Loucy (cell line): ENCODE data around the gene PRXL2B.

Experiments used
- H2AFZ ChIP-seq: fragments of 200-600 bp; sonication (generic); 2 replicates; pipeline ENCODE4 v1.6.0; 2016; ENCODE audit warnings: antibody characterized with exemption, mild to moderate bottlenecking, low read length, moderate library complexity
- H3F3A ChIP-seq: fragments of 200-600 bp; 2 replicates; pipeline ENCODE4 v1.6.0; 2016; ENCODE audit warnings: antibody characterized with exemption, low read depth, mild to moderate bottlenecking
- H3K27me3 ChIP-seq: fragments of 200-600 bp; sonication (generic); 2 replicates; pipeline ENCODE4 v1.6.1; 2014; ENCODE audit warnings: low read length, mild to moderate bottlenecking; ENCODE audit not compliant: insufficient read depth, poor library complexity, severe bottlenecking
- H3K36me3 ChIP-seq: fragments of 200-600 bp; sonication (generic); 2 replicates; pipeline ENCODE4 v1.6.1; 2016; ENCODE audit warnings: low read length; ENCODE audit not compliant: insufficient read depth
- H3K4me1 ChIP-seq: fragments of 200-600 bp; sonication (generic); 2 replicates; pipeline ENCODE4 v1.5.1; 2014; ENCODE audit warnings: low read length, mild to moderate bottlenecking; ENCODE audit not compliant: insufficient read depth, poor library complexity, severe bottlenecking
- H3K4me2 ChIP-seq: fragments of 200-600 bp; sonication (generic); 2 replicates; pipeline ENCODE4 v1.6.0; 2014; ENCODE audit warnings: antibody characterized with exemption, low read length, low read depth, mild to moderate bottlenecking; ENCODE audit not compliant: poor library complexity, severe bottlenecking
- H3K4me3 ChIP-seq: fragments of 200-600 bp; sonication (generic); 2 replicates; pipeline ENCODE4 v1.5.1; 2014; ENCODE audit warnings: low read length, mild to moderate bottlenecking, mixed read lengths; ENCODE audit not compliant: poor library complexity, severe bottlenecking
- H3K79me2 ChIP-seq: fragments of 200-600 bp; sonication (generic); 2 replicates; pipeline ENCODE4 v1.6.1; 2014; ENCODE audit warnings: low read length; ENCODE audit not compliant: insufficient read depth
- H3K9ac ChIP-seq: fragments of 200-600 bp; sonication (generic); 2 replicates; pipeline ENCODE4 v1.6.0; 2014; ENCODE audit warnings: mild to moderate bottlenecking, low read depth, low read length, moderate library complexity; ENCODE audit not compliant: poor library complexity, severe bottlenecking
- H3K9me2 ChIP-seq: fragments of 200-600 bp; sonication (generic); replicated peaks from 2 replicates; pipeline ENCODE4 v1.6.1; 2016; ENCODE audit warnings: low read depth, low read length, mixed read lengths
- H3K9me3 ChIP-seq: fragments of 200-600 bp; sonication (generic); 2 replicates; pipeline ENCODE4 v1.6.1; 2014; ENCODE audit warnings: mild to moderate bottlenecking, antibody characterized with exemption, low read length, low read depth; ENCODE audit not compliant: insufficient read depth
- H4K20me1 ChIP-seq: fragments of 200-600 bp; sonication (generic); 2 replicates; pipeline ENCODE4 v1.6.0; 2014; ENCODE audit warnings: antibody characterized with exemption, low read length, mild to moderate bottlenecking; ENCODE audit not compliant: insufficient read depth, poor library complexity, severe bottlenecking
- EZH2phosphoT487 ChIP-seq: fragments of 200-600 bp; IDR thresholded peaks from 2 replicates; pipeline ENCODE4 v1.6.1; 2018; ENCODE audit warnings: antibody characterized with exemption, mild to moderate bottlenecking, moderate library complexity, borderline replicate concordance
- TF ChIP-seq, protein P1 (sequence below): fragments of 200-600 bp; sonication (generic); conservative IDR thresholded peaks from 2 replicates; pipeline ENCODE4 v1.5.1; 2014; ENCODE audit warnings: mild to moderate bottlenecking, antibody characterized with exemption, low read length

Gene PRXL2B

DNA sequence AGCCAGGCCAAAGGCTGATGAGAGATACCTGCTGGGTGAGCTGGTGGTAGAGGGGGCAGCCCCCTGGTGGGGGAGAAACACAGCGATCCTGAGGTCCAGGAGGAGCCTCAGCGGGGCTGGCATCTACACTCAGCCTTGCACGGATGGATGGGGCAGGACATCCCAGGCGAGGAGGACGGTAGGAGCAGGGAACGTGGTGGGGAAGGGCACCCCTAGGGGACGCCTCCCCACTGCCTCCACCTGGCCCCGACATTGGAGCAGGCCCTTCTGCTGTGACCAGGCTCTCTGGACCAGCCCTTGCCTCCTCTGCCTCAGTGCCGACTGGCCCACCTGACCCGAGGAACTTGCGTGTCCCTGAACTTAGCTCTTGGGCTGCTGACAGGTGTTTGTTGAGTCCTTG is 52.6 kb downstream of the PRXL2B start:
- H3K4me1 ChIP-seq = peaks cover 8% of the 10 kb centered on the region
- no peaks in the 10 kb centered on the region for H3K36me3 ChIP-seq
- H3K9me3 ChIP-seq = peaks cover 9% of the 10 kb centered on the region
- no peak overlapping the region for H3K9ac ChIP-seq
- no peaks in the 10 kb centered on the region for H3K9me2 ChIP-seq
- no peaks in the 10 kb centered on the region for H3F3A ChIP-seq
- H3K4me3 ChIP-seq = no peak overlapping the region
- H3K4me2 ChIP-seq = no peak overlapping the region
- peaks cover 4% of the 10 kb centered on the region for H4K20me1 ChIP-seq
- H2AFZ ChIP-seq = no peak overlapping the region
- H3K27me3 ChIP-seq = no peaks in the 10 kb centered on the region
- TF ChIP-seq EZH2phosphoT487 = no peak
- TF ChIP-seq, protein P1, sequence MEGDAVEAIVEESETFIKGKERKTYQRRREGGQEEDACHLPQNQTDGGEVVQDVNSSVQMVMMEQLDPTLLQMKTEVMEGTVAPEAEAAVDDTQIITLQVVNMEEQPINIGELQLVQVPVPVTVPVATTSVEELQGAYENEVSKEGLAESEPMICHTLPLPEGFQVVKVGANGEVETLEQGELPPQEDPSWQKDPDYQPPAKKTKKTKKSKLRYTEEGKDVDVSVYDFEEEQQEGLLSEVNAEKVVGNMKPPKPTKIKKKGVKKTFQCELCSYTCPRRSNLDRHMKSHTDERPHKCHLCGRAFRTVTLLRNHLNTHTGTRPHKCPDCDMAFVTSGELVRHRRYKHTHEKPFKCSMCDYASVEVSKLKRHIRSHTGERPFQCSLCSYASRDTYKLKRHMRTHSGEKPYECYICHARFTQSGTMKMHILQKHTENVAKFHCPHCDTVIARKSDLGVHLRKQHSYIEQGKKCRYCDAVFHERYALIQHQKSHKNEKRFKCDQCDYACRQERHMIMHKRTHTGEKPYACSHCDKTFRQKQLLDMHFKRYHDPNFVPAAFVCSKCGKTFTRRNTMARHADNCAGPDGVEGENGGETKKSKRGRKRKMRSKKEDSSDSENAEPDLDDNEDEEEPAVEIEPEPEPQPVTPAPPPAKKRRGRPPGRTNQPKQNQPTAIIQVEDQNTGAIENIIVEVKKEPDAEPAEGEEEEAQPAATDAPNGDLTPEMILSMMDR = no peak
- peaks cover 6% of the 10 kb centered on the region; the same call in 1 of the 2 replicates for H3K79me2 ChIP-seq

DNA sequence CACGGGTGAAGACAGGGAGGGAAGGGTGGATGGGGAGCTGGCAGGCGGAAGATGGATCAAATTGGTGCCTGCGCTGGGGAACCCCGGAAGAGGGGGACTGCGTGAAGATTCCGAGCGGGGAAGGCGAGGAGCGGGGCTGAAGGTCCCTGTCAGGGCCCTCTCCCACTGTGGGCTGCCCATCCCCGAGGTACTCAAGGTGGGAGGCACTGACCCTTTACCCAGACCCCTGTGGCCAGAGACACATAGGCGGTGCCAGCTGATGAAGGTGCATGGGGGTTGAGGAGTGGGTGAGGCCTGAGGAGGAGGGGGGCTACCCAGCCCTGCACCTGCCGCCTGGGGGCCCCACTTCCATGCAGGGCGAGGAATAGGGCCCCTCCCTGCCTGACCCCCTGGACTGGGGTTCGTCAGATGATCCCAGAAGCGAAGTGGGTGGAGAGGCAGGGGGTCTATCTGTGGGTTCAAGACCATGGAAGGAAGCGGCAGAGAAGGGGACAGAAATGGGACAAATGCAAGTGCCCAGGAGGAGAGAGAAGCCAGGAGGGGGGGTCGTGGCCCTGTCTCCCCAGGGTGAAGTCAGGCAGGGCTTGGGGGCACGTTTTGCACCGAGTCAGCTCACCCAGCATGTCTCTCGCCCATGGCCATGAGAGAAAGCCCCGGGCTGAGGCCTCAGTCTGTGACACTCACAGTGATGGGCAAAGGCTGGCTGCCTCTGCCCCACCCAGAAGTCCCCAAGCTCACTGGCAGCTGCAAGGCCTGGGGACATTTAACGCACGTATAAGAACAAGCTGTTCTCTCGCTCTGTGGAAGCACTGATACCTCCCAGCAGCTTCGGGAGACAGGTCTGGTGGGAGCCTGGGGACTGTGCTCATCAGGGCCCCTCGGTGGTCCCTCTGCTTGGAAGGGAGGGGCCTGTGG is 53.3 kb downstream of the PRXL2B start:
- TF ChIP-seq, protein P1 = no peak
- no peak for TF ChIP-seq EZH2phosphoT487
- Histone ChIP-seq H3K36me3 (no peaks in the 10 kb centered on the region), H3K4me2 (no peak overlapping the region), H3K27me3 (no peaks in the 10 kb centered on the region), H3K9ac (no peak overlapping the region), H3F3A (no peaks in the 10 kb centered on the region), H2AFZ (no peak overlapping the region), H3K4me3 (no peak overlapping the region), H3K9me2 (no peaks in the 10 kb centered on the region), H3K79me2 (peaks cover 6% of the 10 kb centered on the region; the same call in 1 of the 2 replicates), H3K9me3 (peaks cover 9% of the 10 kb centered on the region), H4K20me1 (peaks cover 4% of the 10 kb centered on the region), H3K4me1 (peaks cover 8% of the 10 kb centered on the region)

DNA sequence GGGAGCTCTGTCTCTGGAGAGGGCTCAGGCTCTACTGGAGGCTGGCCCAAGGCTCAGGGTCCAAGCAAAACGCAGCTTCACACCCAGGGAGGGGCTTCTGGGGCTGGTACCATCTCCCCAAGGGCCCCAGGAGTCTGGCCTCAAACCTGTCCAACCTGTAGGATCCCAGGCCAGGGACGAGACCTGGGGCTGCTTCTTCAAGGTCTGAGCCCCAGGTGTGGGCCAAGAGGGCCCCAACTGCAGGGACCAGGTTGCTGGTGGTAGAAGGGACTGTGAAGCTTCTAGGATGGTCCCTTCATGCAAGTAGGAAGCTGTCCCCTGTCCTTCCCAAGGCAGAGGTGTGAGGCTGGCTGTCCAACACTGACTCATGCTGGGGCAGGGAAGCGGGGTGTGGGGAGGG is 54.0 kb downstream of the PRXL2B start:
- no peak for TF ChIP-seq EZH2phosphoT487
- TF ChIP-seq, protein P1 = no peak
- Histone ChIP-seq H3K79me2 (peaks cover 6% of the 10 kb centered on the region; the same call in 1 of the 2 replicates), H3F3A (no peaks in the 10 kb centered on the region), H3K4me2 (no peak overlapping the region), H3K36me3 (no peaks in the 10 kb centered on the region), H3K9me2 (no peaks in the 10 kb centered on the region), H2AFZ (no peak overlapping the region), H3K27me3 (no peaks in the 10 kb centered on the region), H3K4me1 (peaks cover 8% of the 10 kb centered on the region), H3K9me3 (peaks cover 9% of the 10 kb centered on the region), H4K20me1 (peaks cover 4% of the 10 kb centered on the region), H3K4me3 (no peak overlapping the region), H3K9ac (no peak overlapping the region)
